Transverse colon (tissue), 4 donors: ENCODE data around the gene TULP4. TPM values are rescaled to one million over a fixed set of nuclear protein-coding genes. Genes with fewer than 3 reads are reported as not detected.
"Not testable (repeated sequence)": the region's sequence is repeated elsewhere in the genome, so short reads cannot be mapped to it uniquely, and the experiment has no call there.

ENCODE experiments used
- DNase-seq: peaks from one replicate; pipeline ENCODE4 v3.0.0-alpha.2; 2019
- H3K27ac ChIP-seq, 4 donors: fragments of 200-600 bp; sonication (generic); 2 replicates each; pipeline ENCODE4 v1.5.1; 2016 to 2018; ENCODE audit warnings: inconsistent platforms in 4 of 4
- H3K27me3 ChIP-seq: fragments of 200-600 bp; sonication (generic); 2 replicates; pipeline ENCODE4 v1.5.1; 2017; ENCODE audit warnings: inconsistent platforms
- H3K36me3 ChIP-seq, 4 donors: fragments of 200-600 bp; sonication (generic); 2 replicates each; pipeline ENCODE4 v1.5.1; 2017 to 2019; ENCODE audit warnings: inconsistent platforms in 4 of 4
- H3K4me1 ChIP-seq, 4 donors: fragments of 200-600 bp; sonication (generic); 2 replicates each; pipeline ENCODE4 v1.5.1; 2017 to 2020; ENCODE audit warnings: inconsistent platforms in 4 of 4
- H3K4me3 ChIP-seq, 4 donors: fragments of 200-600 bp; sonication (generic); 1 replicate in 1 of 4; 2 replicates in 3 of 4; pipeline versions ENCODE4 v1.5.1 to v1.6.1; 2017 to 2019; ENCODE audit warnings: inconsistent platforms in 4 of 4
- H3K9me3 ChIP-seq, 2 donors: fragments of 200-600 bp; sonication (generic); 2 replicates each; pipeline ENCODE4 v1.5.1; 2017 to 2019; ENCODE audit warnings: inconsistent platforms in 2 of 2
- EP300 ChIP-seq: sonication (generic); formaldehyde crosslinking; IDR thresholded peaks from one replicate; pipeline ENCODE4 v1.6.1; 2017; ENCODE audit warnings: antibody characterized with exemption, low read depth
- POLR2A ChIP-seq: fragments of 450-650 bp; IDR thresholded peaks from one replicate; pipeline ENCODE4 v1.6.1; 2016; ENCODE audit warnings: antibody characterized with exemption, mild to moderate bottlenecking, moderate library complexity
- POLR2AphosphoS5 ChIP-seq, 3 donors: sonication (generic); formaldehyde crosslinking; IDR thresholded peaks; one replicate each; pipeline ENCODE4 v1.6.1; 2016; ENCODE audit warnings: antibody characterized with exemption in 3 of 3
- WGBS, 2 donors: methylation state at CpG; one replicate each; pipeline ENCODE4 v1.1.5; 2018; ENCODE audit warnings: low coverage in 1 of 2; 5-methylcytosine and 5-hydroxymethylcytosine counted together
- in situ Hi-C, 4 donors: fragments of 200-750 bp; cut with MboI; loops; one replicate each; pipeline versions ENCODE4 v1.15.0 to v1.15.1; 2017; ENCODE audit warnings: low sequenced_read_pairs in 3 of 4, low pct_ligation_motif_present in 1 of 4, low pct_unique_long_range_greater_than_20kb in 1 of 4
- intact Hi-C: fragments of 100-400 bp; cut with DNase I; formaldehyde crosslinking; loops from one replicate; pipeline ENCODE4 v1.15.1; 2023; ENCODE audit warnings: low total_unique reads
- total RNA-seq, 4 donors: library from RNA; depleted of rRNA; stranded (reverse); fragments of >200 nt; gene quantifications; one replicate each; pipeline ENCODE4 v1.1.0, GENCODE V29; 2016
- TF ChIP-seq, protein P1 (sequence below), 5 experiments: fragments of 200-600 bp in 3 of 5; fragments of 450-650 bp in 2 of 5; sonication (generic) in 3 of 5; IDR thresholded peaks; 1 replicate in 2 of 5; 2 replicates in 3 of 5; pipeline ENCODE4 v1.5.1; 2016 to 2017; ENCODE audit warnings: antibody characterized with exemption in 5 of 5, inconsistent platforms in 3 of 5, mild to moderate bottlenecking in 2 of 5, moderate library complexity in 1 of 5

The TULP4 gene
- total RNA-seq, 4 donors from 2014 or later: 53.9 to 138 (median 95.1) TPM

GRCh38 chr6:158333094-158333493 is 20.8 kb downstream of the TULP4 start:
- Histone ChIP-seq H3K36me3 (no peaks in the 10 kb centered on the region), H3K4me1 (peaks cover 9 to 26% (median 13%) of the 10 kb centered on the region in 4 donors), H3K27me3 (no peaks in the 10 kb centered on the region), H3K27ac (no peak overlapping the region), H3K9me3 (no peaks in the 10 kb centered on the region), H3K4me3 (no peak overlapping the region)
- intact Hi-C loops (no loop called here), in situ Hi-C loops (no loop called here)
- no peak for DNase-seq
- 94% methylated on average over 4 of the region's 4 CpGs for WGBS, 2 donors
- TF ChIP-seq POLR2AphosphoS5 (IDR thresholded peaks at IDR 0.05) (no peak), EP300 (no peak), POLR2A (no peak)
- TF ChIP-seq, protein P1, sequence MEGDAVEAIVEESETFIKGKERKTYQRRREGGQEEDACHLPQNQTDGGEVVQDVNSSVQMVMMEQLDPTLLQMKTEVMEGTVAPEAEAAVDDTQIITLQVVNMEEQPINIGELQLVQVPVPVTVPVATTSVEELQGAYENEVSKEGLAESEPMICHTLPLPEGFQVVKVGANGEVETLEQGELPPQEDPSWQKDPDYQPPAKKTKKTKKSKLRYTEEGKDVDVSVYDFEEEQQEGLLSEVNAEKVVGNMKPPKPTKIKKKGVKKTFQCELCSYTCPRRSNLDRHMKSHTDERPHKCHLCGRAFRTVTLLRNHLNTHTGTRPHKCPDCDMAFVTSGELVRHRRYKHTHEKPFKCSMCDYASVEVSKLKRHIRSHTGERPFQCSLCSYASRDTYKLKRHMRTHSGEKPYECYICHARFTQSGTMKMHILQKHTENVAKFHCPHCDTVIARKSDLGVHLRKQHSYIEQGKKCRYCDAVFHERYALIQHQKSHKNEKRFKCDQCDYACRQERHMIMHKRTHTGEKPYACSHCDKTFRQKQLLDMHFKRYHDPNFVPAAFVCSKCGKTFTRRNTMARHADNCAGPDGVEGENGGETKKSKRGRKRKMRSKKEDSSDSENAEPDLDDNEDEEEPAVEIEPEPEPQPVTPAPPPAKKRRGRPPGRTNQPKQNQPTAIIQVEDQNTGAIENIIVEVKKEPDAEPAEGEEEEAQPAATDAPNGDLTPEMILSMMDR (IDR thresholded peaks at IDR 0.05): no peak

GRCh38 chr6:158334534-158334933 is 22.3 kb downstream of the TULP4 start:
- Histone ChIP-seq H3K27me3 (no peaks in the 10 kb centered on the region), H3K4me3 (no peak overlapping the region), H3K36me3 (no peaks in the 10 kb centered on the region), H3K27ac (no peak overlapping the region), H3K9me3 (no peaks in the 10 kb centered on the region), H3K4me1 (peaks cover 0 to 13% (median 6%) of the 10 kb centered on the region in 4 donors)
- DNase-seq: no peak
- intact Hi-C loops: no loop called here
- TF ChIP-seq POLR2AphosphoS5 (IDR thresholded peaks at IDR 0.05): no peak
- no peak for TF ChIP-seq EP300
- TF ChIP-seq, protein P1 (IDR thresholded peaks at IDR 0.05): no peak
- TF ChIP-seq POLR2A: no peak
- in situ Hi-C loops: no loop called here
- WGBS, 2 donors: 83 to 95% methylated on average over 1 to 2 of the region's 2 CpGs

DNA sequence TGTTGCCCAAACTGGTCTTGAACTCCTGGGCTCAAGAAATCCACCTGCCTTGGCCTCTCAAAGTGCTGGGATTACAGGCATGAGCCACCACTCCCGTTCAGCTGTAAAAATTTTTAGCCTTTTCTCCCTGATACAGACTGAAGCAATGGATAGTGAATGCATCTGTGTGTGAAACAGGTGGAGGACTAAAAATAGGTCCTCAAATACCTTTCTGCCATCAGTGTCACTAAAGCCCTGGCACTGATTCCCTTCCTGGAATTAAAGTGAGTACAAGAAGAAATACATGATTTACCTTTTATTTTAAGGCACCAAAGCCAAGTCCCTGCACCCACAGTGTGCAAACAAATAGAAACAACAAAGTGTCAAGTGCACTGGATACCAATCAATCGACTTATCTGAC is 25.1 kb downstream of the TULP4 start:
- Histone ChIP-seq H3K27ac (no peak overlapping the region), H3K36me3 (no peaks in the 10 kb centered on the region), H3K27me3 (no peaks in the 10 kb centered on the region), H3K4me1 (peaks cover 0 to 14% (median 6%) of the 10 kb centered on the region in 4 donors), H3K4me3 (no peak overlapping the region), H3K9me3 (no peaks in the 10 kb centered on the region)
- no peak for DNase-seq
- TF ChIP-seq POLR2AphosphoS5 (IDR thresholded peaks at IDR 0.05) (no peak), POLR2A (no peak), EP300 (no peak)
- TF ChIP-seq, protein P1 (IDR thresholded peaks at IDR 0.05): no peak
- in situ Hi-C loops: no loop called here
- intact Hi-C loops: no loop called here
- 86 to 100% methylated on average over 2 of the region's 2 CpGs for WGBS, 2 donors

GRCh38 chr6:158338311-158339112 is 26.2 kb downstream of the TULP4 start:
- no peak overlapping the region for H3K4me3 ChIP-seq
- in situ Hi-C loops (no loop called here), intact Hi-C loops (no loop called here)
- TF ChIP-seq POLR2A (no peak), EP300 (no peak), POLR2AphosphoS5 (IDR thresholded peaks at IDR 0.05) (no peak)
- TF ChIP-seq, protein P1 (IDR thresholded peaks at IDR 0.05): no peak
- no peaks in the 10 kb centered on the region for H3K36me3 ChIP-seq
- peaks cover 0 to 14% (median 6%) of the 10 kb centered on the region in 4 donors for H3K4me1 ChIP-seq
- WGBS, 2 donors: 96 to 100% methylated on average over 2 to 5 of the region's 5 CpGs
- H3K9me3 ChIP-seq: no peaks in the 10 kb centered on the region
- no peak for DNase-seq
- H3K27ac ChIP-seq: no peak overlapping the region
- no peaks in the 10 kb centered on the region for H3K27me3 ChIP-seq

- 75 to 78% methylated on average over 6 to 10 of the region's 10 CpGs for WGBS, 2 donors
- in situ Hi-C loops, H3K9me3 ChIP-seq, H3K27me3 ChIP-seq, DNase-seq, intact Hi-C loops, H3K36me3 ChIP-seq, H3K4me3 ChIP-seq, H3K27ac ChIP-seq: not testable (repeated sequence)
- peaks cover 0 to 14% (median 6%) of the 10 kb centered on the region in 4 donors for H3K4me1 ChIP-seq
These were observed 26.9 kb downstream of the TULP4 start for GRCh38 chr6:158339197-158339596.
